ENCODE measurements around the gene MKI67. TPM values are rescaled to one million over a fixed set of nuclear protein-coding genes. Genes with fewer than 3 reads are reported as not detected.

MKI67 gene
- total and polyA plus RNA-seq, 2 donors (not counting 1 experiment from before 2014, with no cell fraction given) = 0.36 to 0.47 TPM

- H3K79me2 ChIP-seq (ENCODE audit: control insufficient read depth, insufficient read depth, low read length) = no peaks in the 10 kb centered on the region
- H3K27ac Mint-ChIP-seq = no peak overlapping the region
- intact Hi-C loops (cut with micrococcal nuclease) = loop anchor here (2.0 kb wide), 1 partner anchor 351 kb away; no protein-coding TSS in a partner anchor
- no peak overlapping the region for H3K4me2 ChIP-seq (replicated peaks; ENCODE audit: low read depth, low read length, poor library complexity, severe bottlenecking)
- no peak overlapping the region for H2AFZ ChIP-seq (ENCODE audit: insufficient read depth, low read depth, low read length, poor library complexity, severe bottlenecking)
- 88% methylated on average over 23 of the region's 25 CpGs for WGBS (ENCODE audit: insufficient coverage)
- no peak for ATAC-seq (ENCODE audit: low read depth)
- no peak for DNase-seq
- peaks cover 50% of the 10 kb centered on the region for H3K4me1 Mint-ChIP-seq
- no peak for TF ChIP-seq EZH2 (IDR thresholded peaks at IDR 0.05; ENCODE audit: borderline replicate concordance, insufficient read depth, low read depth, low read length, poor library complexity, severe bottlenecking)
- no peak for TF ChIP-seq CTCF (IDR thresholded peaks at IDR 0.05)
- H3K9me3 Mint-ChIP-seq (ENCODE audit: insufficient read depth) = no peaks in the 10 kb centered on the region
- ChIA-PET CTCF (interaction anchor here (0.5 to 20.7 kb wide), 9 partner anchors 11 to 352 kb away, joined by 3 to 524 read pairs (median 16); no protein-coding TSS in a partner anchor), POLR2A (no interaction called here)
- H3K4me1 ChIP-seq (ENCODE audit: control insufficient read depth in 2 of 2, insufficient read depth in 2 of 2, low read length in 2 of 2) = peaks cover 35 to 49% of the 10 kb centered on the region in 2 donors
- H3K4me3 ChIP-seq (ENCODE audit: control extremely low read depth in 1 of 5, extremely low read depth in 1 of 5, insufficient read depth in 1 of 5, low read depth in 2 of 5, low read length in 4 of 5) = no peak overlapping the region
- H3K27me3 Mint-ChIP-seq = no peaks in the 10 kb centered on the region
- no peaks in the 10 kb centered on the region for H3K27me3 ChIP-seq (replicated peaks in 1 of 4; ENCODE audit: control extremely low read depth in 1 of 4, control insufficient read depth in 3 of 4, insufficient read depth in 4 of 4, low read length in 3 of 4)
- no peaks in the 10 kb centered on the region for H4K20me1 ChIP-seq (ENCODE audit: control insufficient read depth, insufficient read depth, low read length, poor library complexity, severe bottlenecking)
- H3K4me3 Mint-ChIP-seq = no peak overlapping the region
- no peak overlapping the region for H3K27ac ChIP-seq (ENCODE audit: low read length in 2 of 2)
- peaks cover 16 to 59% of the 10 kb centered on the region in 2 experiments for H3K36me3 ChIP-seq (replicated peaks in 1 of 2; ENCODE audit: control extremely low read depth in 1 of 2, control insufficient read depth in 1 of 2, extremely low read depth in 1 of 2, insufficient read depth in 2 of 2, low read length in 1 of 2)
- no peaks in the 10 kb centered on the region for H3K9me3 ChIP-seq (ENCODE audit: control extremely low read depth in 1 of 3, control insufficient read depth in 2 of 3, insufficient read depth in 1 of 3, low read length in 2 of 3)
- no peak overlapping the region for H3K9ac ChIP-seq (ENCODE audit: low read length)
Observed at GRCh38 chr10:128067691-128068397, 58.4 kb downstream of the MKI67 start.

GRCh38 chr10:128066870-128067382 is 59.3 kb downstream of the MKI67 start:
- peak overlapping the region; percentile 64 for H3K27ac Mint-ChIP-seq
- ChIA-PET POLR2A (no interaction called here), CTCF (interaction anchor here (0.5 to 20.7 kb wide), 4 partner anchors 10 to 160 kb away, joined by 3 to 524 read pairs (median 4); partner anchors contain the start of gene PTPRE)
- Histone ChIP-seq H3K27me3 (replicated peaks in 1 of 4; ENCODE audit: control extremely low read depth in 1 of 4, control insufficient read depth in 3 of 4, insufficient read depth in 4 of 4, low read length in 3 of 4) (no peaks in the 10 kb centered on the region), H4K20me1 (ENCODE audit: control insufficient read depth, insufficient read depth, low read length, poor library complexity, severe bottlenecking) (no peaks in the 10 kb centered on the region), H3K27ac (ENCODE audit: low read length in 2 of 2) (no peak overlapping the region), H3K9ac (ENCODE audit: low read length) (no peak overlapping the region), H3K79me2 (ENCODE audit: control insufficient read depth, insufficient read depth, low read length) (no peaks in the 10 kb centered on the region), H3K4me1 (ENCODE audit: control insufficient read depth in 2 of 2, insufficient read depth in 2 of 2, low read length in 2 of 2) (peaks cover 44 to 58% of the 10 kb centered on the region in 2 donors), H3K4me2 (replicated peaks; ENCODE audit: low read depth, low read length, poor library complexity, severe bottlenecking) (no peak overlapping the region), H3K9me3 (ENCODE audit: control extremely low read depth in 1 of 3, control insufficient read depth in 2 of 3, insufficient read depth in 1 of 3, low read length in 2 of 3) (no peaks in the 10 kb centered on the region), H2AFZ (ENCODE audit: insufficient read depth, low read depth, low read length, poor library complexity, severe bottlenecking) (no peak overlapping the region), H3K4me3 (ENCODE audit: control extremely low read depth in 1 of 5, extremely low read depth in 1 of 5, insufficient read depth in 1 of 5, low read depth in 2 of 5, low read length in 4 of 5) (no peak overlapping the region), H3K36me3 (replicated peaks in 1 of 2; ENCODE audit: control extremely low read depth in 1 of 2, control insufficient read depth in 1 of 2, extremely low read depth in 1 of 2, insufficient read depth in 2 of 2, low read length in 1 of 2) (peaks cover 16 to 56% of the 10 kb centered on the region in 2 experiments)
- H3K27me3 Mint-ChIP-seq = no peaks in the 10 kb centered on the region
- no peaks in the 10 kb centered on the region for H3K9me3 Mint-ChIP-seq (ENCODE audit: insufficient read depth)
- no peak for TF ChIP-seq EZH2 (IDR thresholded peaks at IDR 0.05; ENCODE audit: borderline replicate concordance, insufficient read depth, low read depth, low read length, poor library complexity, severe bottlenecking)
- TF ChIP-seq CTCF (IDR thresholded peaks at IDR 0.05) = no peak
- 92% methylated on average over 13 of the region's 13 CpGs for WGBS (ENCODE audit: insufficient coverage)
- peaks cover 59% of the 10 kb centered on the region for H3K4me1 Mint-ChIP-seq
- ATAC-seq (ENCODE audit: low read depth) (no peak), DNase-seq (no peak)
- peak overlapping the region; percentile 6 for H3K4me3 Mint-ChIP-seq
- intact Hi-C loops (cut with micrococcal nuclease) = no loop called here

Measured in B cell (primary cell).